ENCODE results near the gene TF. TPM values are rescaled to one million over a fixed set of nuclear protein-coding genes. Genes with fewer than 3 reads are reported as not detected.

The TF gene
- total RNA-seq, 1 donor from 2014 or later: 0.85 TPM

GRCh38 chr3:133838296-133838789 lies 92.2 kb downstream of the TF start:
- DNase-seq: no peak

- no peak for DNase-seq
Measured at GRCh38 chr3:133838916-133839800, 93.0 kb downstream of the TF start.

- DNase-seq: no peak
Measured at GRCh38 chr3:133840055-133840737, 94.0 kb downstream of the TF start.

GRCh38 chr3:133840767-133841166 lies 94.6 kb downstream of the TF start:
- no peak for DNase-seq

GRCh38 chr3:133841196-133841595 lies 95.0 kb downstream of the TF start:
- DNase-seq: no peak

DNA sequence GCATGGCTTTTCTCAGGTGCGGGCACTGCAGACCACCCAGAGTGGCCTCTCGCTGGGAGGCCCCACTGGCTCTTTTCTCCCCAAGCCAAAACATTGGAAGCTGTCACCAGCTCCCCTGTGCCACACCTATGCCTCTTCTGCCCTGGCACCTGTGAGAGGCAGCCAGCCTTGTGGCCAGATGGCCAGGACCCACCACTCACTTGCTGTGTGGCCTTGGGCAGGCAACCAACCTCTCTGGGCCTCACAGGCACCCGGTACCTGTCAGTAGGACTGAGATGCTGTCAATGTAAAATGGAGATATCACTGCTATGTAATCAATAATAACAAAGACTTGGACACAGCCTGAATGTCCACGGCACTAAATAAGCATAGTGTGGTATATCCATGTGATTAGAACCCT lies 96.0 kb downstream of the TF start:
- no peak for DNase-seq

GRCh38 chr3:133843634-133844033 lies 97.4 kb downstream of the TF start:
- DNase-seq: no peak

GRCh38 chr3:133845127-133845526 lies 98.9 kb downstream of the TF start:
- no peak for DNase-seq

Other genes starting within 250 kb of the TF start
- gene CDV3, start 172.7 kb upstream of the TF start, total RNA-seq: 226 and 279 TPM in 2 replicates
- 35.7 and 51.7 TPM in 2 replicates for gene TOPBP1, start 84.5 kb upstream of the TF start, total RNA-seq
- gene SRPRB, start 59.4 kb downstream of the TF start, total RNA-seq: 46.3 and 76.6 TPM in 2 replicates
- gene RAB6B, start 149.5 kb downstream of the TF start, total RNA-seq: 1.9 TPM in 2 replicates